ENCODE measurements around the gene ATP5F1E. TPM values are rescaled to one million over a fixed set of nuclear protein-coding genes. Genes with fewer than 3 reads are reported as not detected.

ATP5F1E gene
- total and polyA plus RNA-seq, 2 donors (not counting 3 experiments of a cell fraction or from before 2014, with no cell fraction given): 29.0 to 107 TPM

DNA sequence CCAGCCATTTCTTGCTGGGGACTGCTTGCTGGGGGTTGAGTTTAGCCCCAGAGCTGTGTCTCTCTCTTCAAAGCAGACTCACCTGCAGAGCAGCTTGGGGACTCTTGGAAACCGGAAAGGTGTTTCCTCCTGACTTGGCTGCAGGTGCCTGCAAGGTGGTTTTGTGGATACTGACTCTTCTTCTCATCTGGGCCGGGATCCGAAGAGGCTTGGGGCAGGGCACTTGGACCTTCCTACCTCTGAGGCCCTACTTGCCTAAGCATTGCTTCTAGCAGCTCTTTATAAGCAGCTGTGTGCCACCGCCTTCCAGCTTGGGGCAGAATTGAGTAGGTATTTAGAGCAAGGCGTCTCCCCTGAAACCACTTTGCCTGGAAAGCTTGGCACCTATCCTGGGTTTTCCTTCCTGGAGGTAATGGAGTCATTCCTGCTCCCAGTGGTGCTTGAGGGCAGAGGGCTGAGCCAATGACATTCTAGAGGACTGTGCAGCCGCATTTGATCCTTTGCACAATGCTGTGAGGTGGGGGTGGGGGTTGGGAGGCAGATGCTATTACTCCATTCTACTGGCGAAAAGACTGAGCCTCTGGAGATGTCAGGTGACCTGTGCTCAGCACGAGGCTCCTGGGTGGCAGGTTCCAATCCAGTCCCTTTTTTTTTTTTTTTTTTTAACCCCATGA lies 21.7 kb downstream of the ATP5F1E start:
- ChIA-PET POLR2A (interaction anchor here (0.7 to 1.8 kb wide), 2 partner anchors 22 to 828 kb away, joined by 5 to 13 read pairs; partner anchors contain the start of gene ATP5F1E), CTCF (interaction anchor here (0.6 to 2.0 kb wide), 4 partner anchors 22 to 1501 kb away, joined by 3 to 7 read pairs (median 4); partner anchors contain the start of gene ATP5F1E)
- Histone ChIP-seq H4K20me1 (replicated peaks; ENCODE audit: control insufficient read depth, extremely low read depth, insufficient read depth, low read length) (no peaks in the 10 kb centered on the region), H3K4me2 (ENCODE audit: insufficient read depth, low read length) (peak overlapping the region; percentile 32), H3K27ac (ENCODE audit: insufficient read depth, low read depth, low read length) (peak overlapping the region; percentile 95), H3K27me3 (ENCODE audit: control insufficient read depth in 2 of 2, insufficient read depth in 2 of 2, low read length in 2 of 2) (no peaks in the 10 kb centered on the region), H3K36me3 (ENCODE audit: control insufficient read depth in 2 of 2, extremely low read depth in 1 of 2, insufficient read depth in 2 of 2, low read length in 2 of 2) (no peaks in the 10 kb centered on the region), H3K4me1 (ENCODE audit: control insufficient read depth, extremely low read depth, insufficient read depth, low read length) (peaks cover 31% of the 10 kb centered on the region), H2AFZ (ENCODE audit: low read depth, low read length) (peak overlapping the region; percentile 55), H3K9me1 (replicated peaks; ENCODE audit: control insufficient read depth, extremely low read depth, insufficient read depth, low read length) (no peaks in the 10 kb centered on the region), H3K79me2 (ENCODE audit: control insufficient read depth, insufficient read depth, low read length) (peaks cover 14% of the 10 kb centered on the region), H3K9me3 (replicated peaks; ENCODE audit: control insufficient read depth, insufficient read depth, low read length) (no peaks in the 10 kb centered on the region), H3K9ac (replicated peaks; ENCODE audit: extremely low read depth, insufficient read depth, low read length) (peak overlapping the region; percentile 71), H3K4me3 (replicated peaks in 1 of 3; ENCODE audit: insufficient read depth in 1 of 3, low read depth in 1 of 3, low read length in 3 of 3) (no peak overlapping the region)
- dilution Hi-C loops (cut with MboI; ENCODE audit: extremely low pct_ligation_motif_present, low sequenced_read_pairs): no loop called here
- intact Hi-C loops (cut with micrococcal nuclease): loop anchor here (10.0 kb wide), 2 partner anchors 356 to 934 kb away; partner anchors contain the start of genes FAM217B, PPP1R3D and STX16
- DNase-seq (ENCODE audit: low read depth, low spot score): peak; percentile 75
- FAIRE-seq: peak; percentile 4
- TSS peak; percentile 12 for BruUV-seq (replicated peaks)
- TF ChIP-seq JUN (IDR thresholded peaks at IDR 0.05; ENCODE audit: borderline replicate concordance, insufficient read depth, insufficient read length, low read depth) (no peak), POLR2AphosphoS5 (IDR thresholded peaks at IDR 0.05; ENCODE audit: insufficient read depth, low read depth, low read length) (peak; percentile 3)
- TF ChIP-seq, protein P1, sequence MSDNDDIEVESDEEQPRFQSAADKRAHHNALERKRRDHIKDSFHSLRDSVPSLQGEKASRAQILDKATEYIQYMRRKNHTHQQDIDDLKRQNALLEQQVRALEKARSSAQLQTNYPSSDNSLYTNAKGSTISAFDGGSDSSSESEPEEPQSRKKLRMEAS (IDR thresholded peaks at IDR 0.05; ENCODE audit: insufficient read depth, insufficient read length): no peak

DNA sequence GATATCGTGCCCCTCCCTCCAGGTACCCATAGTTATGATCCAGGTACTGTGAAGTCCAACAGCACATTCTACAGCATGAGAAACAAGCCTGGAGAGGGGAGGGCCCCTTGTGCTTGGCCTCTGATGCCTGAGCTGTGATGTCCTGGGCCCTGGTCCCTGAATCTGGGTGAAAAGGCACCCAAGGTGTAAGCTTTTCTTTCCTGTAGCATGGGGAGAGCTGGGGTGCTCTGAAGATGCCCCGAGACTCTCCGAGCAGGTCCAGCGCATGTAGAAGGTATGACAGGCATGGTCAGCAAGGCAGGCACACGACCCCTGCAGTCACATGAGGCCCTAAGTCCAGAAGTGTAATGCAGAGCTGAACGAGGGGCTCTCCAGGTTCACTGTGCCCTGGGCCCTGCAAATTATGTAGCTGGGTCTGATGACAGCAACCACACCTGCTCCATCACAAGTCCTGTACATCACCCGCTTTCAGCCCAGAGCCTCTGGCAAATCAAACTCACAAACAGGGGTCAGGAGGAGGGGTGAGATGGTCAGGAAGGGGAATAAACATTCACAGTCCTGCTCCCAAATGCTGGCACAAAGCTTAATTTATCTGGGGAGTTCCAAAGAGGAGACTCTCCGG lies 23.3 kb downstream of the ATP5F1E start:
- CTCF ChIA-PET: interaction anchor here (1.1 to 1.8 kb wide), 2 partner anchors 12 to 23 kb away, joined by 4 to 6 read pairs; partner anchors contain the start of gene ATP5F1E

More for the DNA sequence above, 23.3 kb downstream of the ATP5F1E start:
- Histone ChIP-seq H3K4me3 (replicated peaks in 1 of 3; ENCODE audit: insufficient read depth in 1 of 3, low read depth in 1 of 3, low read length in 3 of 3) (no peak overlapping the region), H3K9me3 (replicated peaks; ENCODE audit: control insufficient read depth, insufficient read depth, low read length) (no peaks in the 10 kb centered on the region), H4K20me1 (replicated peaks; ENCODE audit: control insufficient read depth, extremely low read depth, insufficient read depth, low read length) (no peaks in the 10 kb centered on the region), H3K79me2 (ENCODE audit: control insufficient read depth, insufficient read depth, low read length) (peaks cover 30% of the 10 kb centered on the region), H3K9ac (replicated peaks; ENCODE audit: extremely low read depth, insufficient read depth, low read length) (no peak overlapping the region), H3K4me2 (ENCODE audit: insufficient read depth, low read length) (no peak overlapping the region), H2AFZ (ENCODE audit: low read depth, low read length) (no peak overlapping the region), H3K36me3 (ENCODE audit: control insufficient read depth in 2 of 2, extremely low read depth in 1 of 2, insufficient read depth in 2 of 2, low read length in 2 of 2) (peaks cover 0 to 2% of the 10 kb centered on the region in 2 experiments), H3K4me1 (ENCODE audit: control insufficient read depth, extremely low read depth, insufficient read depth, low read length) (peaks cover 41% of the 10 kb centered on the region), H3K27me3 (ENCODE audit: control insufficient read depth in 2 of 2, insufficient read depth in 2 of 2, low read length in 2 of 2) (no peaks in the 10 kb centered on the region), H3K9me1 (replicated peaks; ENCODE audit: control insufficient read depth, extremely low read depth, insufficient read depth, low read length) (no peaks in the 10 kb centered on the region), H3K27ac (ENCODE audit: insufficient read depth, low read depth, low read length) (no peak overlapping the region)
- TF ChIP-seq EZH2 (IDR thresholded peaks at IDR 0.05; ENCODE audit: borderline replicate concordance, low read depth, low read length, severe bottlenecking): no peak
- TF ChIP-seq GATA2 (IDR thresholded peaks at IDR 0.05; ENCODE audit: insufficient read depth, insufficient read length, low read depth, low read length): no peak
- no peak for TF ChIP-seq JUN (IDR thresholded peaks at IDR 0.05; ENCODE audit: borderline replicate concordance, insufficient read depth, insufficient read length, low read depth)
- no peak for TF ChIP-seq POLR2AphosphoS5 (IDR thresholded peaks at IDR 0.05; ENCODE audit: insufficient read depth, low read depth, low read length)
- POLR2A ChIA-PET: interaction anchor here (1.7 kb wide), 1 partner anchor 23 kb away, joined by 5 read pairs; the partner anchor contains the start of gene ATP5F1E
- no TSS peak for BruUV-seq (replicated peaks)
- DNase-seq (ENCODE audit: low read depth, low spot score) (no peak), FAIRE-seq (no peak)
- intact Hi-C loops (cut with micrococcal nuclease): no loop called here
- dilution Hi-C loops (cut with MboI; ENCODE audit: extremely low pct_ligation_motif_present, low sequenced_read_pairs): no loop called here

Measured in endothelial cell of umbilical vein (primary cell).